Ovary (tissue), 3 donors: ENCODE data around the gene GRIK5.

ENCODE experiments used
- CTCF ChIP-seq, 3 donors: fragments of 450-650 bp in 2 of 3; fragments of 200-600 bp in 1 of 3; IDR thresholded peaks; one replicate each; pipeline versions ENCODE4 v1.5.1 to v1.8.0; 2016 to 2022; ENCODE audit warnings: antibody characterized with exemption in 3 of 3, mild to moderate bottlenecking in 1 of 3
- EP300 ChIP-seq: sonication (generic); formaldehyde crosslinking; IDR thresholded peaks from one replicate; pipeline ENCODE4 v1.6.1; 2017; ENCODE audit warnings: antibody characterized with exemption
- POLR2A ChIP-seq: fragments of 450-650 bp; IDR thresholded peaks from one replicate; pipeline ENCODE4 v1.6.1; 2017; ENCODE audit warnings: antibody characterized with exemption, mild to moderate bottlenecking, moderate library complexity
- donor health status: DM: no; HTN: no; CAD: no.

- TF ChIP-seq CTCF (IDR thresholded peaks at IDR 0.05) (no peak), EP300 (no peak), POLR2A (no peak)
Measured at GRCh38 chr19:42095814-42096230, 25.8 kb upstream of the GRIK5 start.
